ENCODE measurements around the gene ERC1. TPM values are rescaled to one million over a fixed set of nuclear protein-coding genes. Genes with fewer than 3 reads are reported as not detected.

Gene ERC1
- total and polyA plus RNA-seq, 12 donors, result 6.5 to 67.5 (median 47.5) TPM

DNA sequence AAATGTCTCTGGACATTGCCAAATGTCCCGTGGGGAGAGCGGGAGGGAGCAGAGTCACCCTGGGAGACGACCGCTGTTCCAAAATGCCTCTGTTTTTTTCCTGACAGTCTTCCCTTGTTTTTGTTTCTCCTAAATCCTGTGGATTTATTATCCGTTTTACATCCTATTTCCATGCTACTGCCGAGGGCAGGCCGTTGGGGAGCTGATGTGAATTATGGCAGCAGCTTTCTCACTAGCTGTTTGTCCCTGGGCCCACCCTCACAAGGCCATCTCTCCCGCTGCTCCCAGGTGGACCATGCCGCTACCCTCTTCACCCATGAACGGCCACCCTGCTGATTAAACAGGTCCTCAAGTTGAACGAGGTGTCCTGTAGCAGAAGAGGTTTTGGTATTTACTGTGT, 548.1 kb downstream of the ERC1 start:
- Histone ChIP-seq H3K27ac (no peak overlapping the region), H3K36me3 (no peaks in the 10 kb centered on the region), H3K4me3 (no peak overlapping the region), H3K27me3 (peaks cover 0 to 57% (median 12%) of the 10 kb centered on the region in 7 donors), H3K4me1 (peaks cover 0 to under 1% (median 0%) of the 10 kb centered on the region in 9 donors), H3K9me3 (peaks cover 0 to 11% (median 0%) of the 10 kb centered on the region in 11 donors)
- no peak for DNase-seq
- WGBS, 2 donors, result 83 to 86% methylated on average over 11 of the region's 11 CpGs
- ATAC-seq, result no peak
- TF ChIP-seq, protein P1, sequence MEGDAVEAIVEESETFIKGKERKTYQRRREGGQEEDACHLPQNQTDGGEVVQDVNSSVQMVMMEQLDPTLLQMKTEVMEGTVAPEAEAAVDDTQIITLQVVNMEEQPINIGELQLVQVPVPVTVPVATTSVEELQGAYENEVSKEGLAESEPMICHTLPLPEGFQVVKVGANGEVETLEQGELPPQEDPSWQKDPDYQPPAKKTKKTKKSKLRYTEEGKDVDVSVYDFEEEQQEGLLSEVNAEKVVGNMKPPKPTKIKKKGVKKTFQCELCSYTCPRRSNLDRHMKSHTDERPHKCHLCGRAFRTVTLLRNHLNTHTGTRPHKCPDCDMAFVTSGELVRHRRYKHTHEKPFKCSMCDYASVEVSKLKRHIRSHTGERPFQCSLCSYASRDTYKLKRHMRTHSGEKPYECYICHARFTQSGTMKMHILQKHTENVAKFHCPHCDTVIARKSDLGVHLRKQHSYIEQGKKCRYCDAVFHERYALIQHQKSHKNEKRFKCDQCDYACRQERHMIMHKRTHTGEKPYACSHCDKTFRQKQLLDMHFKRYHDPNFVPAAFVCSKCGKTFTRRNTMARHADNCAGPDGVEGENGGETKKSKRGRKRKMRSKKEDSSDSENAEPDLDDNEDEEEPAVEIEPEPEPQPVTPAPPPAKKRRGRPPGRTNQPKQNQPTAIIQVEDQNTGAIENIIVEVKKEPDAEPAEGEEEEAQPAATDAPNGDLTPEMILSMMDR (IDR thresholded peaks at IDR 0.05), result no peak
- intact Hi-C loops (cut with DNase I), result no loop called here

DNA sequence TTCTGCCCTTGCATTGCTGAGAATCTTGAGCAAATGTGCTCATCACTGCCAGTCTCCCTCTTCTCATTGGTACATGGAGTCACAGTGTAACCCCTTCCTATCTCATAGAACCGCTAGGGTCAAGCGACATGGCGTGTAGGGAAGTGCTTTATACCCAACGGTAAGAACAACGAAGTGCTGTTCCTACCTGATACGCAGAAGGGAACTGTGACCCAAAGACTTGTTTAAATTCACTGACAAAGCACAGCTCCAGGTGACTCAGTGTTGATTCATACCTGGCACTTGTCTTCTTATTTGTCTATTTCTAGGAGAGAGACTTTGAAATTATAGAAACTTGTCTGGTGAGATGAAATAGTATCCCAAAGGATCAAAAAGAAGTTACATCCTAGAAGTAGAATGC, 549.7 kb downstream of the ERC1 start:
- Histone ChIP-seq H3K4me1 (peaks cover 0 to 9% (median 0%) of the 10 kb centered on the region in 9 donors), H3K9me3 (peaks cover 0 to 14% (median 0%) of the 10 kb centered on the region in 11 donors), H3K27ac (no peak overlapping the region), H3K27me3 (peaks cover 0 to 42% (median 6%) of the 10 kb centered on the region in 7 donors), H3K36me3 (no peaks in the 10 kb centered on the region), H3K4me3 (no peak overlapping the region)
- no peak for DNase-seq
- TF ChIP-seq, protein P1 (IDR thresholded peaks at IDR 0.05), result no peak
- intact Hi-C loops (cut with DNase I), result no loop called here
- 92 to 94% methylated on average over 6 of the region's 6 CpGs for WGBS, 2 donors
- ATAC-seq, result no peak

DNA sequence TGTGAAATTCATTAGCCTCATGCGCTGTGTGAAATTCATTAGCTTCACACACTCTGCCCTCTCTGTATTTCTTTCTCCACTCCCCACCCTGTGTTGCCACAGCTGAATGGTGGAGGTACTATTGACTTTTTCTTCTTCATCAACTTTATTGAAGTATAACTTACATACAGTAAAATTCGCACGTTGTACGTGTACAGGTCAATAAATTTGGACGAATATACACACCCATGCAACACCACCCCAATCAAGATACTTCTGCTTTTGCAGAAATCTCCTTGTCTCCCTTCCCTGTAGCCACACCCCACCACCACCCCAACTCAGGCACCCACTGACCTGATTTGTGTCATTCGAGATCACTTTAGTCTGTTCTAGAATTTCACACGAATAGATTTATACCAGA, 551.6 kb downstream of the ERC1 start:
- intact Hi-C loops (cut with DNase I), result no loop called here
- peaks cover 0 to 10% (median 0%) of the 10 kb centered on the region in 9 donors for H3K4me1 ChIP-seq
- H3K27ac ChIP-seq, result no peak overlapping the region
- H3K27me3 ChIP-seq, result peaks cover 0 to 23% (median 6%) of the 10 kb centered on the region in 7 donors
- DNase-seq (no peak), ATAC-seq (no peak)
- TF ChIP-seq, protein P1 (IDR thresholded peaks at IDR 0.05), result no peak
- no peaks in the 10 kb centered on the region for H3K36me3 ChIP-seq
- WGBS, 2 donors, result 94 to 96% methylated on average over 7 of the region's 7 CpGs
- H3K9me3 ChIP-seq, result peaks cover 0 to 14% (median 0%) of the 10 kb centered on the region in 11 donors
- H3K4me3 ChIP-seq, result no peak overlapping the region

DNA sequence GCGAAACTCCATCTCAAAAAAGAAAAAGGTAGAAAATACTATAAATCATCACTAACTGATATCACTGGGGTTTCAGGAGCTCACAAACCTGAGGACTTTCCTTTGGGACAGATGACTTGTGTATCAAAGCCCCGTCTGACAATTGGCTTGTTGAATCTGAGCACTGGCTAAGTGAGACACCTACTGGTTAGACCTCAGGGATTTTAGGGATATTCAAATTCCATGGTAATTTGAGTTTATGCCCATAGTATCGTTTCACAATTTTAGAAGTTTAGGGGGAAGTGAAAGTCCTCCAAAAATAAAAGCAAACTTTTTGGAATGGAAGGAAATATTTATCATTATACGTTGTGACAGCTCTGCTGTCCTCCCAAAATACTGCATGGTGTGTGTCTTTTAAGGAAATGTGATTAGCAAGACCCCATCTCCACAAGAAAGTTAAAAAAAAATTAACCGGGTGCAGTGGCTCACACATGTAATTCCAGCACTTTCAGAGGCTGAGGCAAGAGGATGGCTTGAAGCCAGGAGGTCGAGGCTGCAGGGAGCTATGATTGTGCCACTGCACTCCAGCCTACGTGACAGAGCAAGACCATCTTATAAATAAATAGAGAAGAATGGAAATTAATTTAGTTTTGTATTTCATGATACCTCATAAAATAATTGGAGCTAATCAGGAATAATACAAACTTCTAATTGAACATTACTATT, 554.1 kb downstream of the ERC1 start:
- peaks cover 0 to 10% (median 0%) of the 10 kb centered on the region in 9 donors for H3K4me1 ChIP-seq
- peaks cover 0 to 14% (median 0%) of the 10 kb centered on the region in 11 donors for H3K9me3 ChIP-seq
- no peaks in the 10 kb centered on the region for H3K36me3 ChIP-seq
- no peak overlapping the region for H3K27ac ChIP-seq
- 53 to 65% methylated on average over 7 of the region's 7 CpGs for WGBS, 2 donors
- intact Hi-C loops (cut with DNase I), result no loop called here
- TF ChIP-seq, protein P1 (IDR thresholded peaks at IDR 0.05), result peak in 4 of 9 donors; percentile 15 to 45 (median 36)
- DNase-seq (no peak), ATAC-seq (peak in 1 of 8 donors; percentile 25)
- peaks cover 0 to 6% (median 0%) of the 10 kb centered on the region in 7 donors for H3K27me3 ChIP-seq
- no peak overlapping the region for H3K4me3 ChIP-seq

Other genes with a start within 250 kb of the ERC1 start
- gene WNK1, start 238.6 kb upstream of the ERC1 start, total RNA-seq, result 100 to 1,000 TPM; 280 to 408 (median 326) TPM
- 10 to 100 TPM; 43.5 to 70.9 TPM for gene WNK1, start 238.6 kb upstream of the ERC1 start, polyA plus RNA-seq
- 1 to 10 TPM; 4.8 to 9.6 (median 6.1) TPM for gene RAD52, start 41.5 kb upstream of the ERC1 start, total RNA-seq
- gene RAD52, start 41.5 kb upstream of the ERC1 start, polyA plus RNA-seq, result 10 to 100 TPM in 1 of 2 donors, 1 to 10 TPM in 1; 4.1 to 14.8 TPM

Data from heart right ventricle (tissue), 16 donors.